ENCODE measurements around the gene CEP164.

GRCh38 chr11:117299351-117300282 lies 28.0 kb upstream of the CEP164 start:
- TF ChIP-seq RAD21 (IDR thresholded peaks at IDR 0.05; ENCODE audit: insufficient read depth, low read depth, low read length): no peak
- no peak for TF ChIP-seq USF1 (IDR thresholded peaks at IDR 0.05; ENCODE audit: borderline replicate concordance, extremely low read length, insufficient read depth, low read depth, low read length)

All from GM12878 (cell line).